DOHH2 (cell line): Measurements from ENCODE around the gene SLC38A3.

Experiments
- H3F3A ChIP-seq: fragments of 200-600 bp; sonication (generic), shearing (Covaris generic); 2 replicates; pipeline ENCODE4 v1.6.0; 2016; ENCODE audit warnings: antibody characterized with exemption, mild to moderate bottlenecking; ENCODE audit not compliant: control insufficient read depth, insufficient read depth
- H3K27ac ChIP-seq: fragments of 200-600 bp; sonication (generic); 2 replicates; pipeline ENCODE4 v1.5.1; 2014; ENCODE audit warnings: low read depth, mild to moderate bottlenecking, low read length, moderate library complexity
- H3K27me3 ChIP-seq: fragments of 200-600 bp; sonication (generic); 2 replicates; pipeline ENCODE4 v1.6.1; 2014; ENCODE audit warnings: mild to moderate bottlenecking, low read length, mixed read lengths; ENCODE audit not compliant: control insufficient read depth
- H3K36me3 ChIP-seq: fragments of 200-600 bp; sonication (generic); 2 replicates; pipeline ENCODE4 v1.6.1; 2014; ENCODE audit warnings: mild to moderate bottlenecking, low read length, moderate library complexity, mixed read lengths; ENCODE audit not compliant: control insufficient read depth
- H3K4me1 ChIP-seq: fragments of 200-600 bp; sonication (generic); 2 replicates; pipeline ENCODE4 v1.6.1; 2014; ENCODE audit warnings: mild to moderate bottlenecking, low read length, mixed read lengths; ENCODE audit not compliant: control insufficient read depth
- H3K4me2 ChIP-seq: fragments of 200-600 bp; sonication (generic); 2 replicates; pipeline ENCODE4 v1.6.0; 2014; ENCODE audit warnings: mild to moderate bottlenecking, low read length, moderate library complexity
- H3K4me3 ChIP-seq: fragments of 200-600 bp; sonication (generic); 2 replicates; pipeline ENCODE4 v1.5.1; 2014; ENCODE audit warnings: mild to moderate bottlenecking, low read length, mixed read lengths
- H3K79me2 ChIP-seq: fragments of 200-600 bp; sonication (generic); 2 replicates; pipeline ENCODE4 v1.6.1; 2014; ENCODE audit warnings: mild to moderate bottlenecking, low read length, mixed read lengths; ENCODE audit not compliant: control insufficient read depth
- H3K9me2 ChIP-seq: fragments of 200-600 bp; sonication (generic); replicated peaks from 2 replicates; pipeline ENCODE4 v1.6.1; 2014; ENCODE audit warnings: mild to moderate bottlenecking, low read length, mixed read lengths; ENCODE audit not compliant: control insufficient read depth
- H3K9me3 ChIP-seq: fragments of 200-600 bp; sonication (generic); 2 replicates; pipeline ENCODE4 v1.6.1; 2014; ENCODE audit warnings: antibody characterized with exemption, low read length, mixed read lengths; ENCODE audit not compliant: control insufficient read depth, insufficient read depth
- H4K20me1 ChIP-seq: fragments of 200-600 bp; sonication (generic); 2 replicates; pipeline ENCODE4 v1.6.0; 2014; ENCODE audit warnings: low read depth, mild to moderate bottlenecking, antibody characterized with exemption, low read length, moderate library complexity; ENCODE audit not compliant: control insufficient read depth, insufficient read depth
- EZH2phosphoT487 ChIP-seq: fragments of 200-600 bp; sonication (generic); IDR thresholded peaks from 2 replicates; pipeline ENCODE4 v1.6.1; 2017; ENCODE audit warnings: borderline replicate concordance, mild to moderate bottlenecking, antibody characterized with exemption, low read length, moderate library complexity, mixed read lengths
- TF ChIP-seq, protein P1 (sequence below): fragments of 200-600 bp; sonication (generic); IDR thresholded peaks from one replicate; pipeline ENCODE4 v1.5.1; 2014; ENCODE audit warnings: antibody characterized with exemption, mild to moderate bottlenecking, low read depth, low read length; ENCODE audit not compliant: poor library complexity, severe bottlenecking

Gene SLC38A3

GRCh38 chr3:50166620-50167019 lies 38.5 kb upstream of the SLC38A3 start:
- Histone ChIP-seq H3K27ac (no peak overlapping the region), H3F3A (no peaks in the 10 kb centered on the region), H3K4me1 (no peaks in the 10 kb centered on the region), H3K36me3 (no peaks in the 10 kb centered on the region), H3K9me2 (no peaks in the 10 kb centered on the region), H3K79me2 (no peaks in the 10 kb centered on the region), H4K20me1 (no peaks in the 10 kb centered on the region), H3K4me2 (no peak overlapping the region), H3K27me3 (peaks cover 9% of the 10 kb centered on the region; the same call in 1 of the 2 replicates), H3K9me3 (no peaks in the 10 kb centered on the region), H3K4me3 (no peak overlapping the region)
- no peak for TF ChIP-seq EZH2phosphoT487
- TF ChIP-seq, protein P1, sequence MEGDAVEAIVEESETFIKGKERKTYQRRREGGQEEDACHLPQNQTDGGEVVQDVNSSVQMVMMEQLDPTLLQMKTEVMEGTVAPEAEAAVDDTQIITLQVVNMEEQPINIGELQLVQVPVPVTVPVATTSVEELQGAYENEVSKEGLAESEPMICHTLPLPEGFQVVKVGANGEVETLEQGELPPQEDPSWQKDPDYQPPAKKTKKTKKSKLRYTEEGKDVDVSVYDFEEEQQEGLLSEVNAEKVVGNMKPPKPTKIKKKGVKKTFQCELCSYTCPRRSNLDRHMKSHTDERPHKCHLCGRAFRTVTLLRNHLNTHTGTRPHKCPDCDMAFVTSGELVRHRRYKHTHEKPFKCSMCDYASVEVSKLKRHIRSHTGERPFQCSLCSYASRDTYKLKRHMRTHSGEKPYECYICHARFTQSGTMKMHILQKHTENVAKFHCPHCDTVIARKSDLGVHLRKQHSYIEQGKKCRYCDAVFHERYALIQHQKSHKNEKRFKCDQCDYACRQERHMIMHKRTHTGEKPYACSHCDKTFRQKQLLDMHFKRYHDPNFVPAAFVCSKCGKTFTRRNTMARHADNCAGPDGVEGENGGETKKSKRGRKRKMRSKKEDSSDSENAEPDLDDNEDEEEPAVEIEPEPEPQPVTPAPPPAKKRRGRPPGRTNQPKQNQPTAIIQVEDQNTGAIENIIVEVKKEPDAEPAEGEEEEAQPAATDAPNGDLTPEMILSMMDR, result no peak

- no peak overlapping the region for H3K27ac ChIP-seq
- H3K4me1 ChIP-seq, result no peaks in the 10 kb centered on the region
- peaks cover 6% of the 10 kb centered on the region; the same call in 1 of the 2 replicates for H3K27me3 ChIP-seq
- no peaks in the 10 kb centered on the region for H3K9me2 ChIP-seq
- no peak overlapping the region for H3K4me3 ChIP-seq
- H3K36me3 ChIP-seq, result no peaks in the 10 kb centered on the region
- no peaks in the 10 kb centered on the region for H3K79me2 ChIP-seq
- H3K9me3 ChIP-seq, result no peaks in the 10 kb centered on the region
- H3K4me2 ChIP-seq, result no peak overlapping the region
- H4K20me1 ChIP-seq, result no peaks in the 10 kb centered on the region
- no peak for TF ChIP-seq EZH2phosphoT487
- TF ChIP-seq, protein P1, result no peak
- no peaks in the 10 kb centered on the region for H3F3A ChIP-seq
Measured at GRCh38 chr3:50167069-50167840, 37.8 kb upstream of the SLC38A3 start.

- H3K27me3 ChIP-seq, result peaks cover 6% of the 10 kb centered on the region; the same call in 1 of the 2 replicates
- TF ChIP-seq, protein P1, result no peak
- no peak for TF ChIP-seq EZH2phosphoT487
- H3K27ac ChIP-seq, result no peak overlapping the region
- H3K36me3 ChIP-seq, result no peaks in the 10 kb centered on the region
- H3K4me2 ChIP-seq, result no peak overlapping the region
- H3K79me2 ChIP-seq, result no peaks in the 10 kb centered on the region
- H3K9me2 ChIP-seq, result no peaks in the 10 kb centered on the region
- no peaks in the 10 kb centered on the region for H4K20me1 ChIP-seq
- no peaks in the 10 kb centered on the region for H3K9me3 ChIP-seq
- H3F3A ChIP-seq, result no peaks in the 10 kb centered on the region
- H3K4me1 ChIP-seq, result no peaks in the 10 kb centered on the region
- H3K4me3 ChIP-seq, result no peak overlapping the region
Measured at GRCh38 chr3:50167841-50168209, 37.2 kb upstream of the SLC38A3 start.
